NCI-H2081 treated with DMSO at 0.1 percent for 48 hours (cell line): ENCODE measurements around the gene KIAA0753.

Experiments used
- DNase-seq: peaks from one replicate; lab custom pipeline; 2025; lab: John Stamatoyannopoulos, UW

Gene KIAA0753

GRCh38 chr17:6640536-6641246 is at the start of gene KIAA0753, which contains the start of gene TXNDC17:
TSS of gene KIAA0753 (minus strand) at chr17:6640711. CDS start at chr17:6635103, 5,608 bp downstream.
TSS of gene TXNDC17 (plus strand) at chr17:6641060. CDS start at chr17:6641083, 23 bp downstream.
- peak; percentile 43 for DNase-seq

GRCh38 chr17:6688944-6689343 is 48.4 kb upstream of the KIAA0753 start:
- no peak for DNase-seq

- DNase-seq: no peak
Measured at GRCh38 chr17:6686026-6686425, 45.5 kb upstream of the KIAA0753 start.

GRCh38 chr17:6684881-6685767 is 44.6 kb upstream of the KIAA0753 start:
- no peak for DNase-seq

GRCh38 chr17:6684460-6684783 is 43.9 kb upstream of the KIAA0753 start:
- DNase-seq: no peak

GRCh38 chr17:6683730-6684459 is 43.4 kb upstream of the KIAA0753 start:
- DNase-seq: no peak

- no peak for DNase-seq
Measured at GRCh38 chr17:6683081-6683684, 42.7 kb upstream of the KIAA0753 start.

- DNase-seq: no peak
Measured at GRCh38 chr17:6682339-6682738, 41.8 kb upstream of the KIAA0753 start.

- no peak for DNase-seq
Measured at GRCh38 chr17:6681671-6682070, 41.2 kb upstream of the KIAA0753 start.

- no peak for DNase-seq
Measured at GRCh38 chr17:6681176-6681575, 40.7 kb upstream of the KIAA0753 start.

GRCh38 chr17:6679241-6679640 is 38.7 kb upstream of the KIAA0753 start:
- no peak for DNase-seq

- DNase-seq: no peak
Measured at GRCh38 chr17:6677946-6678345, 37.4 kb upstream of the KIAA0753 start.

- DNase-seq: no peak
Measured at GRCh38 chr17:6677158-6677831, 36.8 kb upstream of the KIAA0753 start.

GRCh38 chr17:6676802-6677157 is 36.3 kb upstream of the KIAA0753 start:
- DNase-seq: no peak

- no peak for DNase-seq
Measured at GRCh38 chr17:6675201-6675825, 34.8 kb upstream of the KIAA0753 start.

- no peak for DNase-seq
Measured at GRCh38 chr17:6674586-6674985, 34.1 kb upstream of the KIAA0753 start.

GRCh38 chr17:6671431-6671830 is 30.9 kb upstream of the KIAA0753 start:
- DNase-seq: no peak

- no peak for DNase-seq
Measured at GRCh38 chr17:6670999-6671398, 30.5 kb upstream of the KIAA0753 start.

- DNase-seq: no peak
Measured at GRCh38 chr17:6670571-6670970, 30.1 kb upstream of the KIAA0753 start.

- no peak for DNase-seq
Measured at GRCh38 chr17:6669479-6670212, 29.1 kb upstream of the KIAA0753 start.
